Activated T-cell treated with anti-CD3 and anti-CD28 coated beads for 24 hours (primary cell): ENCODE results near the gene GTF3C5.
"Not testable (repeated sequence)": the region's sequence is repeated elsewhere in the genome, so short reads cannot be mapped to it uniquely, and the experiment has no call there.

Experiments
- DNase-seq: peaks from one replicate; pipeline ENCODE4 v3.0.0-alpha.2; 2020; ENCODE audit warnings: low read depth

GTF3C5 gene

GRCh38 chr9:133055788-133056420, 25.1 kb downstream of the GTF3C5 start:
- DNase-seq = no peak

GRCh38 chr9:133056533-133056932, 25.7 kb downstream of the GTF3C5 start:
- no peak for DNase-seq

GRCh38 chr9:133057006-133057405, 26.2 kb downstream of the GTF3C5 start:
- DNase-seq = no peak

- DNase-seq = no peak
Observed at GRCh38 chr9:133057553-133057952, 26.8 kb downstream of the GTF3C5 start.

- no peak for DNase-seq
Observed at GRCh38 chr9:133058071-133058470, 27.3 kb downstream of the GTF3C5 start.

GRCh38 chr9:133058550-133059320, 27.9 kb downstream of the GTF3C5 start:
- DNase-seq = no peak

GRCh38 chr9:133059623-133060022, 28.8 kb downstream of the GTF3C5 start:
- DNase-seq = no peak

- no peak for DNase-seq
Observed at GRCh38 chr9:133060417-133060841, 29.6 kb downstream of the GTF3C5 start.

GRCh38 chr9:133061019-133061763, 30.4 kb downstream of the GTF3C5 start:
- not testable (repeated sequence) for DNase-seq

GRCh38 chr9:133061764-133062145, 31.0 kb downstream of the GTF3C5 start, which contains the start of gene CEL:
CEL (plus strand) TSS chr9:133061981; CDS start chr9:133062003, 22 bp downstream.
- not testable (repeated sequence) for DNase-seq

- DNase-seq = not testable (repeated sequence)
Observed at GRCh38 chr9:133062569-133062968, 31.8 kb downstream of the GTF3C5 start.

GRCh38 chr9:133063159-133063499, 32.3 kb downstream of the GTF3C5 start:
- DNase-seq = no peak

- DNase-seq = no peak
Observed at GRCh38 chr9:133063500-133064231, 32.9 kb downstream of the GTF3C5 start.

GRCh38 chr9:133064241-133065069, 33.7 kb downstream of the GTF3C5 start:
- DNase-seq = no peak

GRCh38 chr9:133065070-133065388, 34.2 kb downstream of the GTF3C5 start:
- no peak for DNase-seq

GRCh38 chr9:133066181-133066983, 35.6 kb downstream of the GTF3C5 start:
- no peak for DNase-seq

GRCh38 chr9:133067006-133067405, 36.2 kb downstream of the GTF3C5 start:
- no peak for DNase-seq

GRCh38 chr9:133067813-133068212, 37.0 kb downstream of the GTF3C5 start:
- no peak for DNase-seq

- not testable (repeated sequence) for DNase-seq
Observed at GRCh38 chr9:133068431-133068830, 37.6 kb downstream of the GTF3C5 start.

- not testable (repeated sequence) for DNase-seq
Observed at GRCh38 chr9:133070500-133070961, 39.7 kb downstream of the GTF3C5 start.
